H9 (cell line): ENCODE measurements around the gene RBM34. TPM values are rescaled to one million over a fixed set of nuclear protein-coding genes. Genes with fewer than 3 reads are reported as not detected.

Source experiments
- DNase-seq: peaks from one replicate; pipeline ENCODE4 v3.0.0-alpha.2; 2017
- H2AFZ ChIP-seq: one replicate; pipeline ENCODE4 v1.6.1; 2013; ENCODE audit warnings: mild to moderate bottlenecking, low read length, control low read depth, moderate library complexity
- H2AK5ac ChIP-seq: 2 replicates; pipeline ENCODE4 v1.6.1; 2013; ENCODE audit warnings: low read length, control low read depth, mixed read lengths; ENCODE audit not compliant: insufficient read length
- H2BK120ac ChIP-seq: one replicate; pipeline ENCODE4 v1.6.1; 2013; ENCODE audit warnings: low read depth, mild to moderate bottlenecking, low read length, control low read depth, inconsistent platforms; ENCODE audit not compliant: poor library complexity, severe bottlenecking
- H2BK12ac ChIP-seq: 2 replicates; pipeline ENCODE4 v1.6.1; 2013; ENCODE audit warnings: low read length, control low read depth, mixed read lengths, low read depth; ENCODE audit not compliant: insufficient read length
- H2BK15ac ChIP-seq: 2 replicates; pipeline ENCODE4 v1.6.1; 2013; ENCODE audit warnings: low read depth, low read length, control low read depth
- H2BK20ac ChIP-seq: one replicate; pipeline ENCODE4 v1.6.1; 2013; ENCODE audit warnings: low read depth, mild to moderate bottlenecking, low read length, control low read depth, inconsistent platforms; ENCODE audit not compliant: poor library complexity, severe bottlenecking
- H2BK5ac ChIP-seq: 2 replicates; pipeline ENCODE4 v1.6.1; 2013; ENCODE audit warnings: low read length, control low read depth, mixed read lengths; ENCODE audit not compliant: insufficient read length
- H3K14ac ChIP-seq: 2 replicates; pipeline ENCODE4 v1.6.1; 2013; ENCODE audit warnings: low read length, control low read depth; ENCODE audit not compliant: insufficient read depth
- H3K18ac ChIP-seq: 2 replicates; pipeline ENCODE4 v1.6.1; 2013; ENCODE audit warnings: low read depth, mild to moderate bottlenecking, mixed read lengths, low read length, control low read depth; ENCODE audit not compliant: insufficient read length
- H3K23ac ChIP-seq: 2 replicates; pipeline ENCODE4 v1.6.1; 2013; ENCODE audit warnings: low read length, control low read depth, mixed read lengths, low read depth; ENCODE audit not compliant: insufficient read length
- H3K23me2 ChIP-seq: 2 replicates; pipeline ENCODE4 v1.6.1; 2013; ENCODE audit warnings: low read depth, mild to moderate bottlenecking, mixed read lengths, low read length, control low read depth; ENCODE audit not compliant: insufficient read length, poor library complexity, severe bottlenecking
- H3K27ac ChIP-seq: 2 replicates; pipeline ENCODE4 v1.5.1; 2013; ENCODE audit warnings: low read length, control low read depth, mixed read lengths, low read depth; ENCODE audit not compliant: insufficient read length
- H3K27me3 ChIP-seq: 2 replicates; pipeline ENCODE4 v1.6.1; 2013; ENCODE audit warnings: low read length, control low read depth, inconsistent platforms; ENCODE audit not compliant: insufficient read depth
- H3K4ac ChIP-seq: 2 replicates; pipeline ENCODE4 v1.6.1; 2013; ENCODE audit warnings: low read depth, mild to moderate bottlenecking, control low read depth, inconsistent platforms, low read length, moderate library complexity
- H3K4me1 ChIP-seq: 2 replicates; pipeline ENCODE4 v1.6.1; 2013; ENCODE audit warnings: low read length, control low read depth, inconsistent platforms; ENCODE audit not compliant: insufficient read depth
- H3K4me2 ChIP-seq: 2 replicates; pipeline ENCODE4 v1.6.1; 2013; ENCODE audit warnings: low read length, control low read depth, mixed read lengths; ENCODE audit not compliant: insufficient read length, insufficient read depth
- H3K56ac ChIP-seq: 2 replicates; pipeline ENCODE4 v1.6.1; 2013; ENCODE audit warnings: low read depth, mild to moderate bottlenecking, mixed read lengths, low read length, control low read depth; ENCODE audit not compliant: insufficient read length
- H3K79me1 ChIP-seq: 2 replicates; pipeline ENCODE4 v1.6.1; 2013; ENCODE audit warnings: low read depth, mild to moderate bottlenecking, moderate library complexity, low read length, control low read depth, inconsistent platforms; ENCODE audit not compliant: insufficient read depth, poor library complexity, severe bottlenecking
- H3K79me2 ChIP-seq: 2 replicates; pipeline ENCODE4 v1.6.1; 2013; ENCODE audit warnings: low read length, control low read depth, inconsistent platforms; ENCODE audit not compliant: insufficient read depth
- H3K9ac ChIP-seq: 2 replicates; pipeline ENCODE4 v1.6.1; 2013; ENCODE audit warnings: low read length, control low read depth, mixed read lengths; ENCODE audit not compliant: insufficient read length; ENCODE audit errors: extremely low read depth
- H3K9me3 ChIP-seq: one replicate; pipeline ENCODE4 v1.6.1; 2013; ENCODE audit warnings: low read depth, low read length, inconsistent platforms; ENCODE audit not compliant: control insufficient read depth
- H3T11ph ChIP-seq: one replicate; pipeline ENCODE4 v1.6.1; 2013; ENCODE audit warnings: mild to moderate bottlenecking, low read length, control low read depth, inconsistent platforms
- H4K20me1 ChIP-seq: one replicate; pipeline ENCODE4 v1.6.1; 2013; ENCODE audit not compliant: control insufficient read depth, insufficient read length, insufficient read depth
- H4K5ac ChIP-seq: 2 replicates; pipeline ENCODE4 v1.6.1; 2013; ENCODE audit warnings: low read depth, mild to moderate bottlenecking, mixed read lengths, low read length, control low read depth; ENCODE audit not compliant: insufficient read length
- H4K8ac ChIP-seq: replicated peaks from 2 replicates; pipeline ENCODE4 v1.6.1; 2013; ENCODE audit warnings: low read length, control low read depth, mixed read lengths, low read depth; ENCODE audit not compliant: insufficient read length
- H4K91ac ChIP-seq: 2 replicates; pipeline ENCODE4 v1.6.1; 2013; ENCODE audit warnings: low read depth, mild to moderate bottlenecking, moderate library complexity, mixed read lengths, low read length, control low read depth; ENCODE audit not compliant: insufficient read length
- H3K27ac Mint-ChIP-seq, 3 experiments: 2 replicates in 2 of 3; 3 replicates in 1 of 3; pipeline ENCODE4 v1.8.0; 2020 to 2021; ENCODE audit warnings: mixed read lengths in 3 of 3, mild to moderate bottlenecking in 1 of 3, moderate library complexity in 1 of 3
- H3K27me3 Mint-ChIP-seq: 2 replicates; pipeline ENCODE4 v1.8.0; 2021; ENCODE audit warnings: low read depth, mild to moderate bottlenecking, moderate library complexity, mixed read lengths
- H3K36me3 Mint-ChIP-seq, 3 experiments: 2 replicates in 2 of 3; 3 replicates in 1 of 3; pipeline ENCODE4 v1.8.0; 2020 to 2021; ENCODE audit warnings: low read depth in 3 of 3, mixed read lengths in 3 of 3; ENCODE audit not compliant: insufficient read depth in 1 of 3
- H3K4me1 Mint-ChIP-seq, 2 experiments: 2 replicates each; pipeline ENCODE4 v1.8.0; 2020; ENCODE audit warnings: mixed read lengths in 2 of 2
- H3K4me3 Mint-ChIP-seq, 2 experiments: 2 replicates in 1 of 2; 3 replicates in 1 of 2; pipeline ENCODE4 v1.8.0; 2020 to 2021; ENCODE audit warnings: mild to moderate bottlenecking in 2 of 2, mixed read lengths in 2 of 2, moderate library complexity in 1 of 2
- H3K9me3 Mint-ChIP-seq, 2 experiments: 2 replicates in 1 of 2; 3 replicates in 1 of 2; pipeline ENCODE4 v1.8.0; 2020; ENCODE audit warnings: mild to moderate bottlenecking in 2 of 2, mixed read lengths in 2 of 2, moderate library complexity in 1 of 2
- CTCF ChIP-seq: fragments of 200-600 bp; sonication (generic); conservative IDR thresholded peaks from 3 replicates; pipeline ENCODE4 v1.8.0; 2021; ENCODE audit warnings: antibody characterized with exemption, mild to moderate bottlenecking
- WGBS: extraction: QIAGEN DNeasy Blood & Tissue Kit; methylation state at CpG from one replicate; pipeline ENCODE4 v1.1.7; 2013; ENCODE audit warnings: missing lambda C conversion rate, low lambda C conversion rate, mixed read lengths; ENCODE audit not compliant: insufficient read length; ENCODE audit errors: extremely low coverage; 5-methylcytosine and 5-hydroxymethylcytosine counted together
- total RNA-seq: library from RNA; stranded (reverse); gene quantifications from 2 replicates; pipeline ENCODE4 v1.2.1, GENCODE V29; 2021

RBM34 gene
- total RNA-seq, 1 experiment from 2014 or later, result 121 TPM

GRCh38 chr1:235138821-235139220, 22.2 kb downstream of the RBM34 start:
- H2BK15ac ChIP-seq, result no peak overlapping the region
- TF ChIP-seq CTCF, result no peak
- no CpG with 5 or more reads among the region's 2 CpGs for WGBS
- no peak overlapping the region for H2AFZ ChIP-seq
- H3K23me2 ChIP-seq, result no peaks in the 10 kb centered on the region
- peaks cover 2% of the 10 kb centered on the region for H3K79me1 ChIP-seq
- H4K20me1 ChIP-seq, result no peaks in the 10 kb centered on the region
- H3K56ac ChIP-seq, result no peak overlapping the region
- no peak overlapping the region for H2BK5ac ChIP-seq
- H3K4me2 ChIP-seq, result no peak overlapping the region
- H3K14ac ChIP-seq, result no peak overlapping the region
- no peak overlapping the region for H4K8ac ChIP-seq
- no peak for DNase-seq
- no peak overlapping the region for H4K91ac ChIP-seq
- Mint-ChIP-seq H3K4me3 (no peak overlapping the region), H3K36me3 (peaks cover 64 to 94% (median 87%) of the 10 kb centered on the region in 3 experiments), H3K27ac (no peak overlapping the region), H3K9me3 (no peaks in the 10 kb centered on the region; a peak in 1 of 5 replicates), H3K27me3 (no peaks in the 10 kb centered on the region), H3K4me1 (no peaks in the 10 kb centered on the region)
- H3K79me2 ChIP-seq, result no peaks in the 10 kb centered on the region; the same call in 1 of the 2 replicates
- no peak overlapping the region for H3K27ac ChIP-seq
- no peak overlapping the region for H3K23ac ChIP-seq
- no peak overlapping the region for H3K4ac ChIP-seq
- H2BK120ac ChIP-seq, result no peak overlapping the region
- H3K18ac ChIP-seq, result no peak overlapping the region
- no peak overlapping the region for H3K9ac ChIP-seq
- no peak overlapping the region for H3T11ph ChIP-seq
- no peak overlapping the region for H2BK12ac ChIP-seq
- no peaks in the 10 kb centered on the region for H3K4me1 ChIP-seq
- H2BK20ac ChIP-seq, result no peak overlapping the region
- H3K27me3 ChIP-seq, result no peaks in the 10 kb centered on the region
- H2AK5ac ChIP-seq, result no peak overlapping the region
- H4K5ac ChIP-seq, result no peak overlapping the region
- no peaks in the 10 kb centered on the region for H3K9me3 ChIP-seq
